HepG2 (cell line): ENCODE measurements around the gene PLXNB2. TPM values are rescaled to one million over a fixed set of nuclear protein-coding genes. Genes with fewer than 3 reads are reported as not detected.

ENCODE experiments used
- BCL6 ChIP-seq: IDR thresholded peaks from 2 replicates; pipeline ENCODE4 v1.6.1; 2016; ENCODE audit warnings: missing genetic modification reagents, missing compliant biosample characterization
- CENPX ChIP-seq: sonication (generic); formaldehyde crosslinking; IDR thresholded peaks from 2 replicates; pipeline ENCODE4 v1.9.0; 2021; ENCODE audit warnings: mild to moderate bottlenecking, missing genetic modification reagents, moderate library complexity
- FOSL1 ChIP-seq: sonication (generic); formaldehyde crosslinking; IDR thresholded peaks from 2 replicates; pipeline ENCODE4 v1.9.0; 2021; ENCODE audit warnings: missing genetic modification reagents, borderline replicate concordance
- MTA1 ChIP-seq: sonication (generic); formaldehyde crosslinking; IDR thresholded peaks from 2 replicates; pipeline ENCODE4 v1.4.0; 2020; ENCODE audit warnings: missing genetic modification reagents, mild to moderate bottlenecking, borderline replicate concordance
- MYNN ChIP-seq: sonication (generic); formaldehyde crosslinking; IDR thresholded peaks from 2 replicates; pipeline ENCODE4 v1.4.0; 2020; ENCODE audit warnings: mild to moderate bottlenecking, low read depth, missing genetic modification reagents
- POGK ChIP-seq: sonication (generic); formaldehyde crosslinking; conservative IDR thresholded peaks from 2 replicates; pipeline ENCODE4 v1.8.0; 2022; ENCODE audit warnings: mild to moderate bottlenecking, moderate library complexity, missing genetic modification reagents
- PRPF4 ChIP-seq: fragments of 200-400 bp; formaldehyde crosslinking; IDR thresholded peaks from 2 replicates; pipeline ENCODE4 v1.6.1; 2016; ENCODE audit warnings: low read length, low read depth; ENCODE audit not compliant: poor library complexity, severe bottlenecking
- YEATS2 ChIP-seq: sonication (generic); formaldehyde crosslinking; IDR thresholded peaks from 2 replicates; pipeline ENCODE4 v1.4.0; 2020; ENCODE audit warnings: missing genetic modification reagents, borderline replicate concordance
- ZBTB38 ChIP-seq: sonication (generic); formaldehyde crosslinking; IDR thresholded peaks from 2 replicates; pipeline ENCODE4 v1.5.1; 2020; ENCODE audit warnings: mild to moderate bottlenecking, missing genetic modification reagents
- ZBTB40 ChIP-seq, 2 experiments: fragments of 450-650 bp in 1 of 2; sonication (generic) in 1 of 2; formaldehyde crosslinking in 1 of 2; IDR thresholded peaks; 2 replicates each; pipeline versions ENCODE4 v1.6.1 to v1.8.0; 2016 to 2022; ENCODE audit warnings: antibody characterized with exemption in 1 of 2, mild to moderate bottlenecking in 1 of 2, missing genetic modification reagents in 1 of 2
- ZBTB8A ChIP-seq: sonication (generic); formaldehyde crosslinking; IDR thresholded peaks from 2 replicates; pipeline ENCODE4 v1.4.0; 2020; ENCODE audit warnings: mild to moderate bottlenecking, low read depth, missing genetic modification reagents, borderline replicate concordance
- ZNF160 ChIP-seq: sonication (generic); formaldehyde crosslinking; IDR thresholded peaks from 2 replicates; pipeline ENCODE4 v1.8.0; 2022; ENCODE audit warnings: mild to moderate bottlenecking, inconsistent platforms, missing genetic modification reagents
- ZNF256 ChIP-seq: sonication (generic); formaldehyde crosslinking; conservative IDR thresholded peaks from 2 replicates; pipeline ENCODE4 v1.4.0; 2020; ENCODE audit warnings: missing genetic modification reagents
- ZNF331 ChIP-seq: sonication (generic); formaldehyde crosslinking; IDR thresholded peaks from 2 replicates; pipeline ENCODE4 v1.4.0; 2020; ENCODE audit warnings: missing genetic modification reagents
- ZNF350 ChIP-seq: sonication (generic); formaldehyde crosslinking; IDR thresholded peaks from 2 replicates; pipeline ENCODE4 v1.4.0; 2020; ENCODE audit warnings: mild to moderate bottlenecking, low read depth, missing genetic modification reagents, borderline replicate concordance
- ZNF510 ChIP-seq: sonication (generic); formaldehyde crosslinking; IDR thresholded peaks from 2 replicates; pipeline ENCODE4 v1.4.0; 2020; ENCODE audit warnings: low read depth, mild to moderate bottlenecking, missing genetic modification reagents
- ZNF576 ChIP-seq: sonication (generic); formaldehyde crosslinking; IDR thresholded peaks from 2 replicates; pipeline ENCODE4 v1.4.0; 2020; ENCODE audit warnings: mild to moderate bottlenecking, missing genetic modification reagents
- ZNF7 ChIP-seq: IDR thresholded peaks from 2 replicates; pipeline ENCODE4 v1.6.1; 2016; ENCODE audit warnings: missing biosample characterization, missing genetic modification reagents
- ZNF780A ChIP-seq: sonication (generic); formaldehyde crosslinking; IDR thresholded peaks from 2 replicates; pipeline ENCODE4 v1.8.0; 2022; ENCODE audit warnings: mild to moderate bottlenecking, missing genetic modification reagents, moderate library complexity
- polyA plus RNA-seq, 8 experiments: library from polyadenylated mRNA; depleted of rRNA in 3 of 8; stranded (reverse) in 7 of 8; unstranded in 1 of 8; fragments of >200 nt; fragmentation: Illumina TruSeq in 4 of 8; extraction: Trizol in 4 of 8; gene quantifications; 2 replicates each; pipeline versions ENCODE4 v1.2.1 to v1.2.3, GENCODE V29; 2011 to 2016; ENCODE audit warnings: low read depth in 4 of 8, missing spikeins in 1 of 8, mixed read lengths in 1 of 8; ENCODE audit not compliant: insufficient read depth in 1 of 8
- total RNA-seq, 5 experiments: library from RNA; depleted of rRNA; stranded (reverse); fragments of >200 nt; fragmentation: Illumina TruSeq; extraction: Trizol; gene quantifications; 2 replicates each; pipeline ENCODE4 v1.2.3, GENCODE V29; 2016; ENCODE audit warnings: low read depth in 1 of 5

Gene PLXNB2
- total and polyA plus RNA-seq, 2 of the 13 experiments (the other 11 are each of a cell fraction or from before 2014, with no cell fraction given) = 32.6 to 68.9 TPM

- TF ChIP-seq POGK (CRISPR knock-in tag) = 0 out of 2 replicates have a peak, but pooled peaks have one; percentile 18
- TF ChIP-seq MYNN (CRISPR knock-in tag) = no peak
- TF ChIP-seq ZNF350 (CRISPR knock-in tag) = peak; percentile 63; the same call in 1 of the 2 replicates
- 0 out of 2 replicates have a peak, but pooled peaks have one; percentile 64 for TF ChIP-seq YEATS2 (CRISPR knock-in tag)
- TF ChIP-seq ZNF7 (CRISPR knock-in tag) = no peak
- no peak for TF ChIP-seq MTA1 (CRISPR knock-in tag)
- no peak for TF ChIP-seq ZBTB8A (CRISPR knock-in tag)
- TF ChIP-seq ZNF576 (CRISPR knock-in tag) = no peak
- no peak for TF ChIP-seq ZNF256 (CRISPR knock-in tag)
- TF ChIP-seq ZNF160 (CRISPR knock-in tag) = no peak
- no peak; the same call in 1 of the 2 replicates for TF ChIP-seq ZBTB38
- TF ChIP-seq CENPX = no peak
- no peak for TF ChIP-seq PRPF4
- no peak for TF ChIP-seq ZNF510
- TF ChIP-seq BCL6 = no peak
- no peak for TF ChIP-seq ZNF780A (CRISPR knock-in tag)
- TF ChIP-seq ZNF331 = peak; percentile 19; the same call in 1 of the 2 replicates
- TF ChIP-seq ZBTB40 (IDR thresholded peaks at IDR 0.05) = no peak
- peak; percentile 32; the same call in 1 of the 2 replicates for TF ChIP-seq ZBTB40 (CRISPR knock-in tag; IDR thresholded peaks at IDR 0.05)
- TF ChIP-seq FOSL1 = no peak
Observed at GRCh38 chr22:50341977-50342650, 34.7 kb upstream of the PLXNB2 start (continued).
